Gastroesophageal sphincter (tissue), 4 donors: ENCODE results near the gene ACADSB. TPM values are rescaled to one million over a fixed set of nuclear protein-coding genes. Genes with fewer than 3 reads are reported as not detected.
A peak's percentile ranks its signal among the peaks of the same experiment; 100 is the strongest.

Experiments
- ATAC-seq: fragments of 150-250 bp; one replicate; pipeline ENCODE4 v1.9.1; 2016; ENCODE audit warnings: mild to moderate bottlenecking, moderate library complexity
- H3K27ac ChIP-seq, 4 donors: fragments of 200-600 bp; sonication (generic) in 3 of 4; 1 replicate in 3 of 4; 2 replicates in 1 of 4; pipeline ENCODE4 v1.5.1; 2016 to 2019
- H3K27me3 ChIP-seq: fragments of 200-600 bp; sonication (generic); one replicate; pipeline ENCODE4 v1.5.1; 2019
- H3K36me3 ChIP-seq, 2 donors: fragments of 200-600 bp; sonication (generic); one replicate each; pipeline ENCODE4 v1.5.1; 2019; ENCODE audit warnings: control low read depth in 1 of 2
- H3K4me1 ChIP-seq, 3 donors: fragments of 200-600 bp; sonication (generic); 1 replicate in 2 of 3; 2 replicates in 1 of 3; pipeline ENCODE4 v1.5.1; 2016 to 2019; ENCODE audit warnings: control low read depth in 2 of 3
- H3K4me3 ChIP-seq, 2 donors: fragments of 200-600 bp; sonication (generic); one replicate each; pipeline ENCODE4 v1.5.1; 2019; ENCODE audit warnings: mild to moderate bottlenecking in 1 of 2, moderate library complexity in 1 of 2
- H3K9me3 ChIP-seq, 3 donors: fragments of 200-600 bp; sonication (generic); one replicate each; pipeline ENCODE4 v1.5.1; 2017 to 2019; ENCODE audit warnings: control low read depth in 2 of 3
- EP300 ChIP-seq: sonication (generic); formaldehyde crosslinking; IDR thresholded peaks from one replicate; pipeline ENCODE4 v1.6.1; 2017; ENCODE audit warnings: antibody characterized with exemption, mild to moderate bottlenecking
- POLR2A ChIP-seq, 2 donors: fragments of 450-650 bp; IDR thresholded peaks; one replicate each; pipeline ENCODE4 v1.6.1; 2017; ENCODE audit warnings: antibody characterized with exemption in 2 of 2, mild to moderate bottlenecking in 2 of 2, moderate library complexity in 1 of 2
- POLR2AphosphoS5 ChIP-seq: sonication (generic); formaldehyde crosslinking; IDR thresholded peaks from one replicate; pipeline ENCODE4 v1.6.1; 2017; ENCODE audit warnings: antibody characterized with exemption
- WGBS, 2 donors: methylation state at CpG; one replicate each; pipeline ENCODE4 v1.1.5; 2018; ENCODE audit warnings: low coverage in 1 of 2; 5-methylcytosine and 5-hydroxymethylcytosine counted together
- total RNA-seq, 4 donors: library from RNA; depleted of rRNA; stranded (reverse); fragments of >200 nt; gene quantifications; one replicate each; pipeline ENCODE4 v1.1.0, GENCODE V29; 2016
- TF ChIP-seq, protein P1 (sequence below), 4 experiments: fragments of 200-600 bp in 2 of 4; fragments of 450-650 bp in 2 of 4; sonication (generic) in 1 of 4; IDR thresholded peaks; one replicate each; pipeline ENCODE4 v1.5.1; 2017 to 2019; ENCODE audit warnings: antibody characterized with exemption in 4 of 4, mild to moderate bottlenecking in 2 of 4, moderate library complexity in 2 of 4

The ACADSB gene
- total RNA-seq, 4 donors from 2014 or later, result 12.1 to 28.2 (median 16.3) TPM

DNA sequence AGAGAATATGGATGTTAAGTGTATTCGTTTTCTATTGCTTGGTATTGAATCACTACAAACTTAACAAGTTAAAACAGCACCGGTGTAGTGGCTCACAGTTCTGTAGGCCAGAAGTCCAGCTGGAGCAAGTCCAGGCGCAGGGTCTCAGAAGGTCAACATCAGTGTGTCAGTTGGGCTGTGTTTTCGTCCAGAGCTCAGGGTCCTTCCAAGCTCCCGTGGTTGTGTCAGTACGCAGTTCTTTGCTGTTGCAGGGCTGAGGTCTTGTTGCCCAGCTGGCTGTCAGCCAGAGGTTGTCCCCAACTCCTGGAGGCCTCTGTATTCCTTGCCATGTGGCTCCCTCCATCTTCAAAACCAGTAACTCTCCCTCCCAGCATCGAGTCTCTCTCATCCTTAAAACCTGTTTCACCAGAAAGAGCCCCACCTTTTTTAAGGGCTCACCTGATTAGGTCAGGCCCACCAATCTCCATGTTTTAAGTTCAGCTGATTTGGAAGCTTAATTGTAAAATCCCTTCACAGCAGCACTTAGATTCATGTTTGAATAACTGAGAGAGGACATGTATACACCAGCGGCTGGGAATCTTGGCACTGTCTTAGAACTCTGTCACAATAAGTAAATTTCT is 26.8 kb downstream of the ACADSB start:
- H3K27me3 ChIP-seq, result no peaks in the 10 kb centered on the region
- ATAC-seq, result no peak
- H3K9me3 ChIP-seq, result no peaks in the 10 kb centered on the region
- 81 to 89% methylated on average over 7 of the region's 8 CpGs for WGBS, 2 donors
- no peak overlapping the region for H3K27ac ChIP-seq
- H3K4me1 ChIP-seq, result no peaks in the 10 kb centered on the region
- H3K36me3 ChIP-seq, result peaks cover 0 to 62% of the 10 kb centered on the region in 2 donors
- H3K4me3 ChIP-seq, result no peak overlapping the region
- no peak for TF ChIP-seq POLR2A (IDR thresholded peaks at IDR 0.05)
- no peak for TF ChIP-seq EP300
- no peak for TF ChIP-seq POLR2AphosphoS5
- TF ChIP-seq, protein P1, sequence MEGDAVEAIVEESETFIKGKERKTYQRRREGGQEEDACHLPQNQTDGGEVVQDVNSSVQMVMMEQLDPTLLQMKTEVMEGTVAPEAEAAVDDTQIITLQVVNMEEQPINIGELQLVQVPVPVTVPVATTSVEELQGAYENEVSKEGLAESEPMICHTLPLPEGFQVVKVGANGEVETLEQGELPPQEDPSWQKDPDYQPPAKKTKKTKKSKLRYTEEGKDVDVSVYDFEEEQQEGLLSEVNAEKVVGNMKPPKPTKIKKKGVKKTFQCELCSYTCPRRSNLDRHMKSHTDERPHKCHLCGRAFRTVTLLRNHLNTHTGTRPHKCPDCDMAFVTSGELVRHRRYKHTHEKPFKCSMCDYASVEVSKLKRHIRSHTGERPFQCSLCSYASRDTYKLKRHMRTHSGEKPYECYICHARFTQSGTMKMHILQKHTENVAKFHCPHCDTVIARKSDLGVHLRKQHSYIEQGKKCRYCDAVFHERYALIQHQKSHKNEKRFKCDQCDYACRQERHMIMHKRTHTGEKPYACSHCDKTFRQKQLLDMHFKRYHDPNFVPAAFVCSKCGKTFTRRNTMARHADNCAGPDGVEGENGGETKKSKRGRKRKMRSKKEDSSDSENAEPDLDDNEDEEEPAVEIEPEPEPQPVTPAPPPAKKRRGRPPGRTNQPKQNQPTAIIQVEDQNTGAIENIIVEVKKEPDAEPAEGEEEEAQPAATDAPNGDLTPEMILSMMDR (IDR thresholded peaks at IDR 0.05), result no peak

DNA sequence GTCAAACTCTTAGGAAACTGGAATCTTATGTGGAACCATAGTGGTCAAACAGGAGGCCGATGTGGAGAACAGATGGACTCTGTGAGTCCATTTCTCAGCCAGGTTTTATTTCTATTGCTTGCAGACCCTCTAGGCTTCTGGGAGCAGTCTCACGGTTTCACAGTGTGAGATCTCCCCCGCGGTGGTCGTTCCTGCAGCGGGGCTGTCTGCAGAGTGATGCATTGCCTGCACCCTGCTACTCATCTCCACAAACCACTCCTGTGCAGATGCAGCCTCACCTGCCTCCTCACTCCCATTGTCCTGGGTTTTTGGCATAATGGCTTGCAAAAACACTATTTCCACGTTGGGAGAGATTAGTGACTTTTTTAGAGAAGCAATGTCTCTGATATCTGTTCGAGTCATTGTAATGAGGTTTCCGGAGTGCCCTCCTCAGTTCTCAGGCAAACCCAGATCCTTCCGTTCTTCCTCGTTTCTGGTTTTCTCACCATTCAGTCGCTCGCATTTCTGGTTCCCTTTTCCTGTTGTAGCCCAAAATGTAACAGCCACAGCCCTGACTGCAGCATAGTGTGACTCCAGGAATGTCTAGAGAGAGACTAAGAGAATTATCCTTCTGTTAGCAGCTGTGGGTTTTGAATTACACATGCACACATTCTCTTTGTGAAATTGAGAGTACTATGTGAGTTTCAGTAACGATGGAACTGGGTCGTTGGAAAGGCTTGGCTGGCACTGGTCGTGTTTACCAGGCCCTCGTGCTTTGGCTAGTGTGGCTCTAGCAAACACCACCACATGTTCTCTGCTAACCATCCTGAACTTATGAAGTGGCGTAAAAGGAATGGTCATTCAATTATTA is 30.2 kb downstream of the ACADSB start:
- H3K36me3 ChIP-seq, result peaks cover 0 to 95% of the 10 kb centered on the region in 2 donors
- no peak for ATAC-seq
- TF ChIP-seq POLR2AphosphoS5 (no peak), POLR2A (IDR thresholded peaks at IDR 0.05) (no peak), EP300 (no peak)
- WGBS, 2 donors, result 62 to 67% methylated on average over 10 to 18 of the region's 18 CpGs
- H3K4me1 ChIP-seq, result no peaks in the 10 kb centered on the region
- H3K4me3 ChIP-seq, result no peak overlapping the region
- H3K27me3 ChIP-seq, result no peaks in the 10 kb centered on the region
- no peak overlapping the region for H3K27ac ChIP-seq
- no peaks in the 10 kb centered on the region for H3K9me3 ChIP-seq

DNA sequence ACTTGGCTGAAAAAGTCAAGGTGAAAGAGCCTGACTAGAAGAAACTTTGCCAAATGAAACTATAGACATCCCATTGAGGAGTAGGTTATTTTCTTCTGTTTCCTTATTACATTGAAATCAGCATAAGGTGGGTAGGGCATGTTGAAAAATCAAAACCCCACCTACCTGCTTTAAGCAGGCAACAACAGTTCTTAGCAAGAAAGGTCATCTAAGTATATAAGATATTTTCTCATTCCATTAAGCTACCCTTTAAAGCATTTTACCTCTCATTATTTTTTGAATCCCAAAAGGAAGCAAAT is 30.8 kb downstream of the ACADSB start:
- TF ChIP-seq EP300, result no peak
- TF ChIP-seq, protein P1 (IDR thresholded peaks at IDR 0.05), result no peak
- TF ChIP-seq POLR2AphosphoS5, result no peak
- no peak for TF ChIP-seq POLR2A (IDR thresholded peaks at IDR 0.05)
- Histone ChIP-seq H3K27me3 (no peaks in the 10 kb centered on the region), H3K36me3 (peaks cover 2 to 97% of the 10 kb centered on the region in 2 donors), H3K27ac (no peak overlapping the region), H3K9me3 (no peaks in the 10 kb centered on the region), H3K4me1 (no peaks in the 10 kb centered on the region), H3K4me3 (no peak overlapping the region)
- ATAC-seq, result no peak

DNA sequence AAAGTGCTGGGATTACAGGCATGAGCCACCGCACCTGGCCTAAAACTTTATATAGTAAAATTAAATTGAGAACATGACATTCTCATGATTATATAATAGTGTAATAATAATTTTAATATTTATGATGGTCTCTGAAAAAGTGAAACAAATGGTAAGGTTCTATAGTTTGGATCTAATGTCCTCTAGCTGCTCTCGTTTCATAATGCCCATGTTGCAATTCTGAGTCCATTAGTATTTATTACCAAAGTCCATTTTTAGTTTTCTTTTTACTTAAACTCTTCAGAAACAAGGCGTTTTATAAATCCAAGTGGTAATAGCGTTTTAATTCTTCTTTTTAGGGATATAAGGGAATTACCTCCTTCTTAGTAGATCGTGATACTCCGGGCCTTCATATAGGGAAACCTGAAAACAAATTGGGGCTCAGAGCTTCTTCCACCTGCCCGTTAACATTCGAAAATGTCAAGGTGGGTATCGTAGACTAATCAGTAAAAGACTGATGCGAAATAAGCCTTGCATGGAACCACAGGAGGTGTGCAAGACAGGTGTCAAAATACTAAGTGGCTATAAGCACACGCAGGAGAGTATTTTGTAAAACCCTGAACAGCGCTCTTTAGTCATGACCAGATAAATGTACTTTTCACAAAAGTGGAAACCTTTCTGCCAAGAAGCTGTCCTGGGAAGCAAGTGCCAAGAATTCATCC is 34.1 kb downstream of the ACADSB start:
- H3K9me3 ChIP-seq, result no peaks in the 10 kb centered on the region
- WGBS, 2 donors, result 80 to 84% methylated on average over 11 to 12 of the region's 12 CpGs
- H3K27me3 ChIP-seq, result no peaks in the 10 kb centered on the region
- no peaks in the 10 kb centered on the region for H3K4me1 ChIP-seq
- no peak overlapping the region for H3K27ac ChIP-seq
- ATAC-seq, result no peak
- no peak for TF ChIP-seq EP300
- no peak for TF ChIP-seq POLR2AphosphoS5
- TF ChIP-seq, protein P1 (IDR thresholded peaks at IDR 0.05), result no peak
- TF ChIP-seq POLR2A (IDR thresholded peaks at IDR 0.05), result no peak
- peaks cover 2 to 84% of the 10 kb centered on the region in 2 donors for H3K36me3 ChIP-seq
- H3K4me3 ChIP-seq, result no peak overlapping the region

GRCh38 chr10:123043409-123043925 is 34.7 kb downstream of the ACADSB start:
- no peak for TF ChIP-seq POLR2AphosphoS5
- no peak for TF ChIP-seq EP300
- TF ChIP-seq, protein P1 (IDR thresholded peaks at IDR 0.05), result peak in 3 of 4 experiments; percentile 33 to 63 (median 41)
- TF ChIP-seq POLR2A (IDR thresholded peaks at IDR 0.05), result no peak
- Histone ChIP-seq H3K9me3 (no peaks in the 10 kb centered on the region), H3K4me3 (no peak overlapping the region), H3K27ac (no peak overlapping the region), H3K27me3 (no peaks in the 10 kb centered on the region), H3K36me3 (peaks cover 2 to 84% of the 10 kb centered on the region in 2 donors), H3K4me1 (no peaks in the 10 kb centered on the region)
- ATAC-seq, result no peak
- 3 to 6% methylated on average over 5 of the region's 5 CpGs for WGBS, 2 donors
